GM12878 (cell line): ENCODE data around the gene GCDH. TPM values are rescaled to one million over a fixed set of nuclear protein-coding genes. Genes with fewer than 3 reads are reported as not detected.

Experiments used
- ASH2L ChIP-seq: fragments of 300-600, 200-600 bp; sonication (generic); IDR thresholded peaks from 2 replicates; pipeline ENCODE4 v1.6.1; 2017; ENCODE audit warnings: low read depth, mild to moderate bottlenecking, borderline replicate concordance
- CBFB ChIP-seq: IDR thresholded peaks from 2 replicates; pipeline ENCODE4 v1.6.1; 2016; ENCODE audit warnings: antibody characterized with exemption, low read depth
- CEBPB ChIP-seq, 2 experiments: fragments of 150-350 bp in 1 of 2; IDR thresholded peaks; 2 replicates each; pipeline ENCODE4 v1.6.1; 2012 to 2014; ENCODE audit warnings: low read depth in 2 of 2, low read length in 2 of 2, borderline replicate concordance in 1 of 2, inconsistent platforms in 1 of 2
- DPF2 ChIP-seq: fragments of 450-650 bp; IDR thresholded peaks from 2 replicates; pipeline ENCODE4 v1.6.1; 2017; ENCODE audit warnings: mild to moderate bottlenecking
- FOXM1 ChIP-seq: IDR thresholded peaks from 2 replicates; pipeline ENCODE4 v1.6.1; 2012; ENCODE audit warnings: low read depth, mild to moderate bottlenecking, inconsistent platforms, low read length, moderate library complexity
- KAT2A ChIP-seq: conservative IDR thresholded peaks from 2 replicates; pipeline ENCODE4 v1.6.1; 2011; ENCODE audit warnings: low read depth, low read length; ENCODE audit not compliant: control insufficient read depth
- LARP7 ChIP-seq: fragments of 450-650 bp; IDR thresholded peaks from 2 replicates; pipeline ENCODE4 v1.6.1; 2017; ENCODE audit warnings: mild to moderate bottlenecking
- NR2C1 ChIP-seq: fragments of 450-650 bp; IDR thresholded peaks from 2 replicates; pipeline ENCODE4 v1.6.1; 2017; ENCODE audit warnings: antibody characterized with exemption, mild to moderate bottlenecking, moderate library complexity
- POU2F2 ChIP-seq: IDR thresholded peaks from 3 replicates; pipeline ENCODE4 v1.6.1; 2011; ENCODE audit warnings: low read depth, mild to moderate bottlenecking, low read length, borderline replicate concordance
- RCOR1 ChIP-seq: conservative IDR thresholded peaks from 2 replicates; pipeline ENCODE4 v1.6.1; 2012; ENCODE audit warnings: low read depth, low read length, improper control_type of control experiment
- SMAD5 ChIP-seq: IDR thresholded peaks from 2 replicates; pipeline ENCODE4 v1.6.1; 2016; ENCODE audit warnings: antibody characterized with exemption, low read depth
- TAF1 ChIP-seq: IDR thresholded peaks from 2 replicates; pipeline ENCODE4 v1.6.1; 2011; ENCODE audit warnings: mild to moderate bottlenecking, low read depth, low read length, borderline replicate concordance
- ZNF217 ChIP-seq: fragments of 450-650 bp; IDR thresholded peaks from 2 replicates; pipeline ENCODE4 v1.6.1; 2017; ENCODE audit warnings: antibody characterized with exemption, mild to moderate bottlenecking
- ZNF274 ChIP-seq: IDR thresholded peaks from one replicate; pipeline ENCODE4 v1.8.0; 2011; ENCODE audit not compliant: insufficient read length, insufficient read depth
- polyA plus RNA-seq, 11 experiments: library from polyadenylated mRNA; depleted of rRNA in 4 of 11; unstranded in 6 of 11; stranded (reverse) in 5 of 11; fragments of >200 nt; fragmentation: Nextera tagmentation in 4 of 11; fragmentation: Illumina TruSeq in 1 of 11; extraction: Ambion mirVana in 4 of 11; extraction: Trizol in 1 of 11; gene quantifications; 1 replicate in 1 of 11; 2 replicates in 10 of 11; pipeline versions ENCODE4 v1.2.1 to v1.2.3, GENCODE V29; 2011 to 2016; ENCODE audit warnings: inconsistent platforms in 2 of 11, missing spikeins in 2 of 11, low read depth in 1 of 11
- total RNA-seq, 4 experiments: library from RNA; depleted of rRNA in 3 of 4; stranded (reverse); fragments of >200 nt in 3 of 4; fragmentation: Illumina TruSeq in 1 of 4; extraction: Trizol in 1 of 4; gene quantifications; 2 replicates each; pipeline versions ENCODE4 v1.2.1 to v1.2.3, GENCODE V29; 2013 to 2021
- TF ChIP-seq, protein P1 (sequence below): fragments of 450-650 bp; IDR thresholded peaks from 2 replicates; pipeline ENCODE4 v1.6.1; 2014; ENCODE audit warnings: mild to moderate bottlenecking
- TF ChIP-seq, protein P2 (sequence below), 3 experiments: IDR thresholded peaks in 2 of 3; conservative IDR thresholded peaks in 1 of 3; 2 replicates each; pipeline ENCODE4 v1.5.1; 2011; ENCODE audit warnings: low read depth in 3 of 3, low read length in 3 of 3, mild to moderate bottlenecking in 3 of 3, control low read depth in 2 of 3, moderate library complexity in 2 of 3, inconsistent platforms in 1 of 3, mixed read lengths in 1 of 3; ENCODE audit not compliant: control insufficient read depth in 2 of 3, insufficient read depth in 1 of 3; ENCODE audit errors: extremely low read depth in 1 of 3
- TF ChIP-seq, protein P3 (sequence below): fragments of 450-650 bp; IDR thresholded peaks from 2 replicates; pipeline ENCODE4 v1.6.1; 2018; ENCODE audit warnings: borderline replicate concordance, mild to moderate bottlenecking; ENCODE audit not compliant: partially characterized antibody
- TF ChIP-seq, protein P4 (sequence below): IDR thresholded peaks from 2 replicates; pipeline ENCODE4 v1.6.1; 2012; ENCODE audit warnings: low read depth, low read length, improper control_type of control experiment
- TF ChIP-seq, protein P5 (sequence below): fragments of 150-350 bp; IDR thresholded peaks from 2 replicates; pipeline ENCODE4 v1.6.1; 2016; ENCODE audit warnings: low read depth, low read length

The GCDH gene
- total and polyA plus RNA-seq, 10 of the 15 experiments (the other 5 are each of a cell fraction or from before 2014, with no cell fraction given) = 4.2 to 69.4 (median 39.7) TPM

DNA sequence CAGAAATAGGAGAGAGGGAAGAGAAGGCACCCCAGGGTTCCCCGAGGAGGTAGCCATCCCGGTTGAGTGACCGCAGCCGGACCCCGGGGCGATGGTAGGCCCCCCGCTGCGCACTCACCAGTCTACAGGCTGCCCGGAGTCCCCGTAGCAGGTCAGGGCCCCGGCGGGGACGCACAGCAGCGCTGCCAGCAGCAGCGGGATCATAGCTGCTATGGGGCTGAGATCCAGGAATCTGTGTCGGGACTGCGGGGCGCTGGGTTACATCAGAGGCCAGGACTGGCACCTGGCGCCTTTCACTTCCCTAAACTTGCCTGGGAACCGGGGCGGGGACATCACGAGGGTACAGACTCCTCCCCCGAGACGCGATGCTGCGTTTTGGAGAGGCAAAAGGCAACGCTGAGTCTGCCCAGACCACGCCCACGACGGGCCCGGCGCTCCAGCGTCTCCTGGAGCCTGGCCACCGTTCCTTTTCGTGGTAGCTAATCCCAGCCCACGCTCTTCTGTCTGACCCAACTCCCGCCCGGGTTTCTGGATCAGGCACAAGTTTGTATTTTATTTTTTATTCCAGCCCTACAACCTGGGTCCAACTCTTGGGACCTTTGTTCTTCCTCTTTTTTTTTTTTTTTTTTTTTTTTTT lies 9.7 kb upstream of the GCDH start, which contains the start of gene DNASE2 (continued):
- TF ChIP-seq ZNF217 = no peak
- no peak for TF ChIP-seq CBFB
- no peak for TF ChIP-seq SMAD5
- TF ChIP-seq, protein P1, sequence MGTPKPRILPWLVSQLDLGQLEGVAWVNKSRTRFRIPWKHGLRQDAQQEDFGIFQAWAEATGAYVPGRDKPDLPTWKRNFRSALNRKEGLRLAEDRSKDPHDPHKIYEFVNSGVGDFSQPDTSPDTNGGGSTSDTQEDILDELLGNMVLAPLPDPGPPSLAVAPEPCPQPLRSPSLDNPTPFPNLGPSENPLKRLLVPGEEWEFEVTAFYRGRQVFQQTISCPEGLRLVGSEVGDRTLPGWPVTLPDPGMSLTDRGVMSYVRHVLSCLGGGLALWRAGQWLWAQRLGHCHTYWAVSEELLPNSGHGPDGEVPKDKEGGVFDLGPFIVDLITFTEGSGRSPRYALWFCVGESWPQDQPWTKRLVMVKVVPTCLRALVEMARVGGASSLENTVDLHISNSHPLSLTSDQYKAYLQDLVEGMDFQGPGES = no peak
- no peak for TF ChIP-seq KAT2A
- 0 out of 2 replicates have a peak, but pooled peaks have one; percentile 39 for TF ChIP-seq TAF1
- peak; percentile 55; the same call in 2 of the 3 replicates for TF ChIP-seq POU2F2
- TF ChIP-seq, protein P2, sequence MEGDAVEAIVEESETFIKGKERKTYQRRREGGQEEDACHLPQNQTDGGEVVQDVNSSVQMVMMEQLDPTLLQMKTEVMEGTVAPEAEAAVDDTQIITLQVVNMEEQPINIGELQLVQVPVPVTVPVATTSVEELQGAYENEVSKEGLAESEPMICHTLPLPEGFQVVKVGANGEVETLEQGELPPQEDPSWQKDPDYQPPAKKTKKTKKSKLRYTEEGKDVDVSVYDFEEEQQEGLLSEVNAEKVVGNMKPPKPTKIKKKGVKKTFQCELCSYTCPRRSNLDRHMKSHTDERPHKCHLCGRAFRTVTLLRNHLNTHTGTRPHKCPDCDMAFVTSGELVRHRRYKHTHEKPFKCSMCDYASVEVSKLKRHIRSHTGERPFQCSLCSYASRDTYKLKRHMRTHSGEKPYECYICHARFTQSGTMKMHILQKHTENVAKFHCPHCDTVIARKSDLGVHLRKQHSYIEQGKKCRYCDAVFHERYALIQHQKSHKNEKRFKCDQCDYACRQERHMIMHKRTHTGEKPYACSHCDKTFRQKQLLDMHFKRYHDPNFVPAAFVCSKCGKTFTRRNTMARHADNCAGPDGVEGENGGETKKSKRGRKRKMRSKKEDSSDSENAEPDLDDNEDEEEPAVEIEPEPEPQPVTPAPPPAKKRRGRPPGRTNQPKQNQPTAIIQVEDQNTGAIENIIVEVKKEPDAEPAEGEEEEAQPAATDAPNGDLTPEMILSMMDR (IDR thresholded peaks at IDR 0.05 in 2 of 3, conservative IDR thresholded peaks at IDR 0.05 in 1 of 3; ENCODE audit: control insufficient read depth in 2 of 3, extremely low read depth in 1 of 3, insufficient read depth in 1 of 3, low read depth in 3 of 3, low read length in 3 of 3) = no peak
- TF ChIP-seq FOXM1 = no peak
- no peak for TF ChIP-seq NR2C1
- no peak for TF ChIP-seq ASH2L
- TF ChIP-seq CEBPB (IDR thresholded peaks at IDR 0.05; ENCODE audit: borderline replicate concordance in 1 of 2, low read depth in 2 of 2, low read length in 2 of 2) = no peak
- TF ChIP-seq, protein P3, sequence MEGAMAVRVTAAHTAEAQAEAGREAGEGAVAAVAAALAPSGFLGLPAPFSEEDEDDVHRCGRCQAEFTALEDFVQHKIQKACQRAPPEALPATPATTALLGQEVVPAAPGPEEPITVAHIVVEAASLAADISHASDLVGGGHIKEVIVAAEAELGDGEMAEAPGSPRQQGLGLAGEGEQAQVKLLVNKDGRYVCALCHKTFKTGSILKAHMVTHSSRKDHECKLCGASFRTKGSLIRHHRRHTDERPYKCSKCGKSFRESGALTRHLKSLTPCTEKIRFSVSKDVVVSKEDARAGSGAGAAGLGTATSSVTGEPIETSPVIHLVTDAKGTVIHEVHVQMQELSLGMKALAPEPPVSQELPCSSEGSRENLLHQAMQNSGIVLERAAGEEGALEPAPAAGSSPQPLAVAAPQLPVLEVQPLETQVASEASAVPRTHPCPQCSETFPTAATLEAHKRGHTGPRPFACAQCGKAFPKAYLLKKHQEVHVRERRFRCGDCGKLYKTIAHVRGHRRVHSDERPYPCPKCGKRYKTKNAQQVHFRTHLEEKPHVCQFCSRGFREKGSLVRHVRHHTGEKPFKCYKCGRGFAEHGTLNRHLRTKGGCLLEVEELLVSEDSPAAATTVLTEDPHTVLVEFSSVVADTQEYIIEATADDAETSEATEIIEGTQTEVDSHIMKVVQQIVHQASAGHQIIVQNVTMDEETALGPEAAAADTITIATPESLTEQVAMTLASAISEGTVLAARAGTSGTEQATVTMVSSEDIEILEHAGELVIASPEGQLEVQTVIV = no peak
- peak; percentile 95 for TF ChIP-seq DPF2
- TF ChIP-seq, protein P4, sequence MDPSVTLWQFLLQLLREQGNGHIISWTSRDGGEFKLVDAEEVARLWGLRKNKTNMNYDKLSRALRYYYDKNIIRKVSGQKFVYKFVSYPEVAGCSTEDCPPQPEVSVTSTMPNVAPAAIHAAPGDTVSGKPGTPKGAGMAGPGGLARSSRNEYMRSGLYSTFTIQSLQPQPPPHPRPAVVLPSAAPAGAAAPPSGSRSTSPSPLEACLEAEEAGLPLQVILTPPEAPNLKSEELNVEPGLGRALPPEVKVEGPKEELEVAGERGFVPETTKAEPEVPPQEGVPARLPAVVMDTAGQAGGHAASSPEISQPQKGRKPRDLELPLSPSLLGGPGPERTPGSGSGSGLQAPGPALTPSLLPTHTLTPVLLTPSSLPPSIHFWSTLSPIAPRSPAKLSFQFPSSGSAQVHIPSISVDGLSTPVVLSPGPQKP = no peak
- no peak for TF ChIP-seq ZNF274
- TF ChIP-seq LARP7 = peak; percentile 79
- TF ChIP-seq, protein P5, sequence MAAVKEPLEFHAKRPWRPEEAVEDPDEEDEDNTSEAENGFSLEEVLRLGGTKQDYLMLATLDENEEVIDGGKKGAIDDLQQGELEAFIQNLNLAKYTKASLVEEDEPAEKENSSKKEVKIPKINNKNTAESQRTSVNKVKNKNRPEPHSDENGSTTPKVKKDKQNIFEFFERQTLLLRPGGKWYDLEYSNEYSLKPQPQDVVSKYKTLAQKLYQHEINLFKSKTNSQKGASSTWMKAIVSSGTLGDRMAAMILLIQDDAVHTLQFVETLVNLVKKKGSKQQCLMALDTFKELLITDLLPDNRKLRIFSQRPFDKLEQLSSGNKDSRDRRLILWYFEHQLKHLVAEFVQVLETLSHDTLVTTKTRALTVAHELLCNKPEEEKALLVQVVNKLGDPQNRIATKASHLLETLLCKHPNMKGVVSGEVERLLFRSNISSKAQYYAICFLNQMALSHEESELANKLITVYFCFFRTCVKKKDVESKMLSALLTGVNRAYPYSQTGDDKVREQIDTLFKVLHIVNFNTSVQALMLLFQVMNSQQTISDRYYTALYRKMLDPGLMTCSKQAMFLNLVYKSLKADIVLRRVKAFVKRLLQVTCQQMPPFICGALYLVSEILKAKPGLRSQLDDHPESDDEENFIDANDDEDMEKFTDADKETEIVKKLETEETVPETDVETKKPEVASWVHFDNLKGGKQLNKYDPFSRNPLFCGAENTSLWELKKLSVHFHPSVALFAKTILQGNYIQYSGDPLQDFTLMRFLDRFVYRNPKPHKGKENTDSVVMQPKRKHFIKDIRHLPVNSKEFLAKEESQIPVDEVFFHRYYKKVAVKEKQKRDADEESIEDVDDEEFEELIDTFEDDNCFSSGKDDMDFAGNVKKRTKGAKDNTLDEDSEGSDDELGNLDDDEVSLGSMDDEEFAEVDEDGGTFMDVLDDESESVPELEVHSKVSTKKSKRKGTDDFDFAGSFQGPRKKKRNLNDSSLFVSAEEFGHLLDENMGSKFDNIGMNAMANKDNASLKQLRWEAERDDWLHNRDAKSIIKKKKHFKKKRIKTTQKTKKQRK = no peak
- peak; percentile 55; the same call in 1 of the 2 replicates for TF ChIP-seq RCOR1
